Thoracic aorta (tissue), 2 donors: ENCODE results near the gene MYL7. TPM values are rescaled to one million over a fixed set of nuclear protein-coding genes. Genes with fewer than 3 reads are reported as not detected.

Experiments used
- ATAC-seq: fragments of 150-250 bp; one replicate; pipeline ENCODE4 v1.8.0; 2017; ENCODE audit warnings: low read depth; ENCODE audit not compliant: insufficient number of reproducible peaks, low FRiP score
- DNase-seq: peaks from one replicate; pipeline ENCODE4 v3.0.0-alpha.2; 2020; ENCODE audit warnings: low spot score
- H3K27ac ChIP-seq, 2 donors: fragments of 200-600 bp; sonication (generic); 1 replicate in 1 of 2; 2 replicates in 1 of 2; pipeline ENCODE4 v1.5.1; 2016; ENCODE audit warnings: mild to moderate bottlenecking in 2 of 2, moderate library complexity in 2 of 2
- H3K27me3 ChIP-seq: fragments of 200-600 bp; sonication (generic); replicated peaks from 2 replicates; pipeline ENCODE4 v1.6.0; 2016; ENCODE audit warnings: mild to moderate bottlenecking; ENCODE audit not compliant: insufficient read depth
- H3K36me3 ChIP-seq: fragments of 200-600 bp; sonication (generic); one replicate; pipeline ENCODE4 v1.5.1; 2016
- H3K4me1 ChIP-seq, 2 donors: fragments of 200-600 bp; sonication (generic); 1 replicate in 1 of 2; 2 replicates in 1 of 2; pipeline versions ENCODE4 v1.5.1 to v1.6.0; 2016; ENCODE audit warnings: low read depth in 2 of 2, mild to moderate bottlenecking in 1 of 2; ENCODE audit not compliant: control insufficient read depth in 1 of 2
- H3K4me3 ChIP-seq: fragments of 200-600 bp; sonication (generic); 2 replicates; pipeline ENCODE4 v1.5.1; 2016; ENCODE audit warnings: mild to moderate bottlenecking
- H3K9me3 ChIP-seq: fragments of 200-600 bp; sonication (generic); 2 replicates; pipeline ENCODE4 v1.5.1; 2016
- total RNA-seq, 2 donors: library from RNA; depleted of rRNA; stranded (reverse); fragments of >200 nt; gene quantifications; one replicate each; pipeline versions ENCODE4 v1.1.0 to v1.2.3, GENCODE V29; 2016
- TF ChIP-seq, protein P1 (sequence below): fragments of 200-600 bp; sonication (generic); IDR thresholded peaks from one replicate; pipeline ENCODE4 v1.5.1; 2019; ENCODE audit warnings: antibody characterized with exemption

The MYL7 gene
- total RNA-seq, 2 donors from 2014 or later: not detected

DNA sequence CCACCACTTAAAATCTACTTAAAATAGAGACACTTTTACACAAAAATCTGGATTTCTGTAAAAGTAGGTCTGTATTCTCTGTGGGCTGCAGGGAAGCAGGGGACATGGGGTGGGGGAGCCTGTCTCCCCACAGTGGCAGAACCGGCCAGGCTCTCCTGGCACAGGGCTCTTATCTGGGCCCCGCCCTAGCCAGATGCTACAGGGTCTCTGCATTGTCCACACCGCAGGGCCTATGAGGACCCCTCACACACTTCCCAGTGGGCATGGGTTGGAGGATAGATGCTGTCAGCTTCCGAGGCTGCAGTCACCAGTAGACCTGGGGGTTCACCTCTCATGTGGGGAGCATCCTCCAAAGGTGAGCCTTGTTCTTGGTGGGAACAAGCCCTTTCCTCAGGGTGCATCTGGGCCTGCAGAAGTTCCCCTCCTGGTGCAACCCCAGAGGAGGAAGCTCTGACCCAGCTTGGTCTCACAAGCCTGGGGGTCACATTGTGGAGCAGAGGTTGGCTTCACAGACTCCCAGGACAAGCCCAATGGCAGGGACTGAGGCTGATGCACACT is 15.4 kb upstream of the MYL7 start:
- Histone ChIP-seq H3K27ac (no peak overlapping the region), H3K9me3 (no peaks in the 10 kb centered on the region), H3K36me3 (no peaks in the 10 kb centered on the region), H3K4me1 (no peaks in the 10 kb centered on the region), H3K4me3 (no peak overlapping the region), H3K27me3 (no peaks in the 10 kb centered on the region)
- TF ChIP-seq, protein P1, sequence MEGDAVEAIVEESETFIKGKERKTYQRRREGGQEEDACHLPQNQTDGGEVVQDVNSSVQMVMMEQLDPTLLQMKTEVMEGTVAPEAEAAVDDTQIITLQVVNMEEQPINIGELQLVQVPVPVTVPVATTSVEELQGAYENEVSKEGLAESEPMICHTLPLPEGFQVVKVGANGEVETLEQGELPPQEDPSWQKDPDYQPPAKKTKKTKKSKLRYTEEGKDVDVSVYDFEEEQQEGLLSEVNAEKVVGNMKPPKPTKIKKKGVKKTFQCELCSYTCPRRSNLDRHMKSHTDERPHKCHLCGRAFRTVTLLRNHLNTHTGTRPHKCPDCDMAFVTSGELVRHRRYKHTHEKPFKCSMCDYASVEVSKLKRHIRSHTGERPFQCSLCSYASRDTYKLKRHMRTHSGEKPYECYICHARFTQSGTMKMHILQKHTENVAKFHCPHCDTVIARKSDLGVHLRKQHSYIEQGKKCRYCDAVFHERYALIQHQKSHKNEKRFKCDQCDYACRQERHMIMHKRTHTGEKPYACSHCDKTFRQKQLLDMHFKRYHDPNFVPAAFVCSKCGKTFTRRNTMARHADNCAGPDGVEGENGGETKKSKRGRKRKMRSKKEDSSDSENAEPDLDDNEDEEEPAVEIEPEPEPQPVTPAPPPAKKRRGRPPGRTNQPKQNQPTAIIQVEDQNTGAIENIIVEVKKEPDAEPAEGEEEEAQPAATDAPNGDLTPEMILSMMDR: no peak
- DNase-seq: no peak
- no peak for ATAC-seq

DNA sequence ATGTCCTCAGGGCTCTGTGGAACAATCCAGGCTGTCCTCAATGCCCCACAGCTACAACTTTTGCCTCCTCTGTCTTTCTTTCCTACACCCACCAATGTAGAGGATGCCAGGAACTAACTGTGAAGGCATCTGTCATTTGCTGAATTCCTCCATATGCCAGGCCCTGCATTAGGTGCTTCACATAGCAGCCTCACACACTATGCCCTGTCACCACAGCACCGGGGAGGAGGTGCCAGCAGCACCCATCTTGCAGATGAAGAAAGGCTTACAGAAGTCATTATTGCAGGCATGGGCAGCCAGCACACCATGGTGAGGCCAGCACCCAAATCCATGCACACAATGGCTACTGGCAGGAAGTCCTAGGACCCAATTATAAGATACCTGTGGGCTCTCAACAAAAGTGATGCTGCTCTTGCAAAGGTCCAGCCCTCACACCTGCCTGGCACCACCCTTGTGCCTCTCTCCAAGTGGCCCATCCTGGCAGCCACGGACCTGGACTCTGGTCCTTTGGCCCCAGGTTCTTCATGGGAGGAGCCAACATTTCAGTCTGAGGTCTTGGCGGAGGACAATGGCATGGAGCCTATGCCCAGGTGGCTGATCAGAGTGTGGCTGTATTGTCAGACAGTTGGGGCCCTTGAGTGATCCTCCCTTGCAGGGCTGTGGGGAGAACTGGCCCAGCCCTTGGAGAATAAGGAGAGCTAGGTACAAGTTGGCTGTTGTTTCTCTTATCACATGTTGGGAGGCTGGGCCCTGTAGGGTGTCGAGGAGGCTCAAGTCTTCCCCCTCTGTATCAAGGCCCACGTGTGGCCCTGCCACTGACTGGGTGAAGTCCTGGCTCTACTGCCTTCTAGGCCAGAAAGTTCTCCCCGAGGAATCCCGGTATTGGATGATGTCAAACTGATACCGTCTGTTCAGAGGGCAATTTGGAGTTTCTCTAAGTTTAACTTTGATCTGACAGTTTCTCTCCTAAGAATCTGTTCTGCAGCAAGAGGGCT is 14.4 kb upstream of the MYL7 start:
- no peak for DNase-seq

DNA sequence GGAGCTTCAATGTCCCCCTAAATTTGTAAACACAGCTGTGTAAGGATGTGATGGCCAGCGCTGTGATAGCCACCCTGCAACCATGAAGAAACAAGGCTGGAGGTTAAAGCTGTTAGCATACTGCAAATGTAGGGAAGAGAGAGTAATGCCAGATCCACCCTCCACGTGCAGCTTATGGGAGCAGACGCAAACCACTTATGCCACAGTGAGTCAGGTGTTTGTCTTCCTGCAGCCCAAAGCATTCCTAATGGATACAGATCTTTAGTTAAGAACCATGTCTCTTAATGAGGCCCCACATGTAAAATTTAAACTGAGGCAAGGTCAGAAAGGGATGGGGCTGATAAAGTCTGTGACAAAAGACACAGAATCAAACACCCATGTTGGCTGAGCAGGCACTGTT is 13.6 kb upstream of the MYL7 start:
- H3K9me3 ChIP-seq: no peaks in the 10 kb centered on the region
- no peak overlapping the region for H3K4me3 ChIP-seq
- H3K36me3 ChIP-seq: no peaks in the 10 kb centered on the region
- no peak for ATAC-seq
- no peaks in the 10 kb centered on the region for H3K27me3 ChIP-seq
- DNase-seq: no peak
- H3K27ac ChIP-seq: no peak overlapping the region
- no peaks in the 10 kb centered on the region for H3K4me1 ChIP-seq
- TF ChIP-seq, protein P1: no peak

More for the DNA sequence above, 14.4 kb upstream of the MYL7 start:
- H3K27me3 ChIP-seq: no peaks in the 10 kb centered on the region
- no peaks in the 10 kb centered on the region for H3K9me3 ChIP-seq
- H3K4me1 ChIP-seq: no peaks in the 10 kb centered on the region
- H3K4me3 ChIP-seq: no peak overlapping the region
- no peak for ATAC-seq
- H3K27ac ChIP-seq: no peak overlapping the region
- TF ChIP-seq, protein P1: no peak
- H3K36me3 ChIP-seq: no peaks in the 10 kb centered on the region

DNA sequence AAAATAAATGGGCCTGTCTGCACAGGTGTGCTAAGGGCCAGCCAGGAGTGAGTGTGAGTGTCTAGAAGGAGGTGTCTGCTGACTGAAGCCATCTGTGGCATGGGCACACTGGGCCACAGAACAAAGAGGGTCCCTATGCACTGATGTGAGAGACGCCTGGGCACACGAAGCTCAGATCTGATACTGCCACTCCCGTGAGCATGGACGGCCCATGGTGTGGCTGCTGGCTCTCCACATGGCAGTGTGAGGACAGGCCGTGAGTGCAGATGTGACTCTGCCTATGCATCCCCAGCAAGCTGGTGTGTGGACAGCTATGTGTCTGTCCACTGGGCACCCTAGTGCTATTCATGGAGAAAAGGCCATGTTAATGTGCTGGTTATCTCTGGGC is 12.8 kb upstream of the MYL7 start:
- no peak for ATAC-seq
- H3K27me3 ChIP-seq: no peaks in the 10 kb centered on the region
- no peak for DNase-seq
- no peaks in the 10 kb centered on the region for H3K4me1 ChIP-seq
- H3K9me3 ChIP-seq: no peaks in the 10 kb centered on the region
- no peaks in the 10 kb centered on the region for H3K36me3 ChIP-seq
- no peak overlapping the region for H3K4me3 ChIP-seq
- H3K27ac ChIP-seq: no peak overlapping the region
- TF ChIP-seq, protein P1: no peak
